ENCODE results near the gene NELFA. TPM values are rescaled to one million over a fixed set of nuclear protein-coding genes. Genes with fewer than 3 reads are reported as not detected.

NELFA gene
- total and polyA plus RNA-seq, 2 experiments from 2014 or later: 54.4 to 71.4 TPM

DNA sequence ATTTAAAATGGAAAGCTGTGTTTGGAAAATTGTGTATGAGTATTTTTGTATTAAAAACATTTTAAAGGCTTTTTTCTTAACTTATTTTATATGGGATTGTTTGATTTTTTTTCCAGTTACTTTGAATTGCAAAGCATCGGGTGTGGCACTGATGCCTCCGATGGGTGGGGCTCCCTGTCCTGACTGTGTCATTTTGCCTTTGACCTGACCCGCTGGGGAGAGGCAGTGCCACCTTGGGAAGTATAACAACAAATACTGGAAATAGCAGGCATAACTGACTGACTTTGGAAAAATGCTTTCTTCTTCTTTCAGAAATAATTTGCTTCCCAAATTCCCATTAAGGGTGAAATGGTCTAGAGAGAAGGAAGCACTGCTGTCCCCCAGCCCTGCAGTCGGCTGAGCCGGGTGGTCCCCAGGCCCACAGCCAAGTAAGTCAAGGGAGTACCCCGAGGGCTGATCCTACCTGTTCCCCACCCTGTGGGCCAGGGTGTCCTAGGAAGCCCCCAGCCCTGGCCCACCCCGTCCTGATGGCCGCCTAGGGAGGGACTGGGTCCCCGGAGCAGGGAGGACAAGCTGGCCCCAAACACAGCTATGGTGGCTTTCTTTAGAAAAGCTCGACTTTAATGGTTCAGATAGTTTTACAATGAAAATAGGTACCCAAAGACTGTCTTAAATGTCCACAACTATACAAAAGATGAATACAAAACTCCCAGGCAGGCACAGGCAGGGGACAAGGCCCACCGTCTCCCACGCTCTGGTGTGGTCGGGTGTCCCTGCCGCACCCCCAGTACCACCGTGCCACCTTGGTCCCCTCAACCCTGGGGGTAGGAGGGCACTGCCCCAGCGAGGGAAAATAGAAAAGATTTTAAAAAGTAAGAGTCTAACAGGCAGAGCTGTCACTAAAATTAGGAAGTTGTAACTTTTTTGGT is 26.4 kb downstream of the NELFA start:
- H3K9me3 ChIP-seq (ENCODE audit: low read depth): no peaks in the 10 kb centered on the region
- H3K4me1 ChIP-seq (ENCODE audit: low read depth): no peaks in the 10 kb centered on the region
- no peak overlapping the region for H3K4me3 ChIP-seq
- TF ChIP-seq, protein P1, sequence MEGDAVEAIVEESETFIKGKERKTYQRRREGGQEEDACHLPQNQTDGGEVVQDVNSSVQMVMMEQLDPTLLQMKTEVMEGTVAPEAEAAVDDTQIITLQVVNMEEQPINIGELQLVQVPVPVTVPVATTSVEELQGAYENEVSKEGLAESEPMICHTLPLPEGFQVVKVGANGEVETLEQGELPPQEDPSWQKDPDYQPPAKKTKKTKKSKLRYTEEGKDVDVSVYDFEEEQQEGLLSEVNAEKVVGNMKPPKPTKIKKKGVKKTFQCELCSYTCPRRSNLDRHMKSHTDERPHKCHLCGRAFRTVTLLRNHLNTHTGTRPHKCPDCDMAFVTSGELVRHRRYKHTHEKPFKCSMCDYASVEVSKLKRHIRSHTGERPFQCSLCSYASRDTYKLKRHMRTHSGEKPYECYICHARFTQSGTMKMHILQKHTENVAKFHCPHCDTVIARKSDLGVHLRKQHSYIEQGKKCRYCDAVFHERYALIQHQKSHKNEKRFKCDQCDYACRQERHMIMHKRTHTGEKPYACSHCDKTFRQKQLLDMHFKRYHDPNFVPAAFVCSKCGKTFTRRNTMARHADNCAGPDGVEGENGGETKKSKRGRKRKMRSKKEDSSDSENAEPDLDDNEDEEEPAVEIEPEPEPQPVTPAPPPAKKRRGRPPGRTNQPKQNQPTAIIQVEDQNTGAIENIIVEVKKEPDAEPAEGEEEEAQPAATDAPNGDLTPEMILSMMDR (IDR thresholded peaks at IDR 0.05; ENCODE audit: low read depth, low read length): no peak
- H3K27me3 ChIP-seq: no peaks in the 10 kb centered on the region
- no peak for DNase-seq (ENCODE audit: low read depth in 1 of 2, low spot score in 1 of 2)
- H3K27ac ChIP-seq: peak overlapping the region; percentile 2
- peaks cover 49% of the 10 kb centered on the region for H3K36me3 ChIP-seq

DNA sequence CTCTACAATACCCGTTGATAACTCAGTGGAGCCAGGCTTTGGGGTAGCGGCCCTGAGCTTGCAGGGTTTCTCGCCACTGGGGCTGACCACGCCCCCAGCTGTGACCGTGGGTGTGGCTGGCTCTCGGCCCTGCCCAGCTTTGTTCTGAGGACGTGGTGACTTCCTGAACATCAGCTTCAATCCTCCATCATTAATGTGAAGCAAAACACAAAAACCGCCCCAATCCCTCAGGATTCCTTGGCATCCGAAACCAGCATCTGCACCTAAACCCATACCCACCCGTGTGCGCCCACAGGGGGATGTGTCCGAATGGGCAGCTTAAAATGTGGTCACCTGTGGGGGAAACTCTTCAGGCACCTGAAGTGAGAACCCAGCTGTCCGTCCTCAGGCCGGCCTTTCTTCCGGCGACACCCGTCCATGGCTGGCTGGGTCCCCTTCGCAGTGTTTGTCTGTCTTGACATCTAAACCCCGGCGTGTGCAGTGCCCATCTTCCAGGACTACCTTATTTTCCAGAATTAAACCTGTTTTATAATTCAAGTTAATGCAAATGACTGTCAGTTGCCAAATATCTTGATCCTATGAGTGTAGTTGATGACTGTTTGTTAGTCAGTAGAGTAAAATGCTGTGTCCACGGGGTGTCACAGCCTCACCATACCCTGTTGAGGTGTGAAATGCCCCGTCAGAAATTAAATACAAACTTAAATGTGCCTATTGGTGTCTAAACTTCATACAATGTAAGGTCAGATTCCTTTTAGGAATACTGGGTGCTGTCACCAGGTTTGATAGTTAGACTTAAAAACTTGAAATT is 27.3 kb downstream of the NELFA start:
- Histone ChIP-seq H3K9me3 (ENCODE audit: low read depth) (no peaks in the 10 kb centered on the region), H3K27ac (peak overlapping the region; percentile 2), H3K27me3 (no peaks in the 10 kb centered on the region), H3K36me3 (peaks cover 45% of the 10 kb centered on the region), H3K4me1 (ENCODE audit: low read depth) (no peaks in the 10 kb centered on the region), H3K4me3 (no peak overlapping the region)
- DNase-seq (ENCODE audit: low read depth in 1 of 2, low spot score in 1 of 2): peak in 1 of 2 donors; percentile 25
- TF ChIP-seq, protein P1 (IDR thresholded peaks at IDR 0.05; ENCODE audit: low read depth, low read length): no peak

DNA sequence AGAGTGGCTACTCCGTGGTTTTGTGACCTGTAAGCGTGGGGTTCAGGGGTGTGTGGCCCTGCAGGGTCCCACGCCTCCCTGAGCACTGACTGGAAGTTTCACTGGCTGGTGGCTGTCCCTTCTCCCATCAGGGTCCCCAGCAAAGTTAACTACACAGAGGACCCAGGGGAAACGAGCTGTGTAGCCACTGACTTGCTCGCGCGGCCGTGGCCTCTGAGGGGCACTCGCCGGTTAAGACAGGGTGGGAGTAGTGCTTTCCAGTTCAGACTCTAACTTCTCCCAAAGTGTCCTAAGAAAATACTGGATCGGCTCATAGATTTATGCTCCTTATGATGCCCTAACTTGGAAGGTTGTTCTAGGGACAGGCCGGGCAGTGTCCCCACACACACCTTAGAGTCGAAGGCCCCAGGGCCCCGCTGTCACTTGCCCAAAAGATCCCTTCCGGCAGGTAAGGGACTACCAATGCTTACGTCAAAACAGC is 28.2 kb downstream of the NELFA start:
- no peaks in the 10 kb centered on the region for H3K27me3 ChIP-seq
- peak overlapping the region; percentile 34 for H3K27ac ChIP-seq
- no peak for DNase-seq (ENCODE audit: low read depth in 1 of 2, low spot score in 1 of 2)
- TF ChIP-seq, protein P1 (IDR thresholded peaks at IDR 0.05; ENCODE audit: low read depth, low read length): no peak
- H3K36me3 ChIP-seq: peaks cover 47% of the 10 kb centered on the region
- no peaks in the 10 kb centered on the region for H3K9me3 ChIP-seq (ENCODE audit: low read depth)
- no peak overlapping the region for H3K4me3 ChIP-seq
- H3K4me1 ChIP-seq (ENCODE audit: low read depth): no peaks in the 10 kb centered on the region

DNA sequence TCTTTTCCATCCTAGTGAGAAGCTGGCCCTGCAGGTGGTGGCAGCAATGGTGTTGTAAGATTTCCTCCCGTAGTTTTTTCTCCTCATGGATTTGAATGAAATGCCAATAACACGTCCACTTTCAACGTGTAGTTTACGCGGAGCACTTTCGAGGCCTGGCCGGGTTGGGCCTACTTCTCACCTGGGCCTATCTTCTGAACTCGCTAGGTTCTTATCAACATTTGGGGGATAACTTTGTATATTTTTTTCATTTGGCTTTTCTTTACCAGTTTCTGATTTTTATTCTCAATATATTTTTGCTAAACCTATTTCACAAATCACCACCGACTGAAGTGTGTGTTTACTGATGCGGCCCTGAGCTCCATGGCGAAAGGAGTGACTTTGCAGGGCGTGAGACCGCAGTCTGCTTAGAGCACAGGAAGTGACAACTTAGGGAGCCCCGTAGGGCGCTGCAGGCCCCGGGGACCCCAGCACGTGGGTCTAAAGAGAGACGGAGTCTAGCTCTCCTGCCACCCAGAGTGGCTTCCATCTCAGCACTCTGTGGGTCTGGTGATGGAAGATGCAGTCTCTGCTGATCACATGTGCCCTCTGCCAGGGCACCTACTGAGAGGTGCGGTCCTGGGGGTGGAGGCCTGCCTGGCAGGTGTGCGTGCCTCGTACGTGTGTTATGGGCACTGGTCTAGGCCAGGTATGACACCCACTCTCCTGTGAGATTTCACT is 29.1 kb downstream of the NELFA start:
- peaks cover 53% of the 10 kb centered on the region for H3K36me3 ChIP-seq
- H3K27me3 ChIP-seq: no peaks in the 10 kb centered on the region
- TF ChIP-seq, protein P1 (IDR thresholded peaks at IDR 0.05; ENCODE audit: low read depth, low read length): no peak
- no peaks in the 10 kb centered on the region for H3K9me3 ChIP-seq (ENCODE audit: low read depth)
- H3K4me3 ChIP-seq: no peak overlapping the region
- peak overlapping the region; percentile 54 for H3K27ac ChIP-seq
- no peaks in the 10 kb centered on the region for H3K4me1 ChIP-seq (ENCODE audit: low read depth)
- DNase-seq (ENCODE audit: low read depth in 1 of 2, low spot score in 1 of 2): no peak
